Astrocyte (in vitro differentiated cells and primary cell): Measurements from ENCODE around the gene SH3GLB2. TPM values are rescaled to one million over a fixed set of nuclear protein-coding genes. Genes with fewer than 3 reads are reported as not detected.
A peak's percentile ranks its signal among the peaks of the same experiment; 100 is the strongest.

Source experiments
- DNase-seq: peaks from one replicate; pipeline ENCODE4 v3.0.0-alpha.2; 2010; ENCODE audit warnings: low read depth
- FAIRE-seq: peaks from 2 replicates; lab custom pipeline; 2011; peaks lifted over from hg19 to GRCh38; lab: Jason Lieb, UNC
- H2AFZ ChIP-seq: 2 replicates; pipeline ENCODE4 v1.6.0; 2012; ENCODE audit warnings: low read depth, low read length, inconsistent platforms
- H3K27ac ChIP-seq: 2 replicates; pipeline ENCODE4 v1.5.1; 2011; ENCODE audit warnings: low read depth, low read length, inconsistent platforms
- H3K27me3 ChIP-seq: 2 replicates; pipeline ENCODE4 v1.6.0; 2011; ENCODE audit warnings: low read length, inconsistent platforms; ENCODE audit not compliant: insufficient read depth
- H3K36me3 ChIP-seq: 2 replicates; pipeline ENCODE4 v1.5.1; 2011; ENCODE audit warnings: low read length, inconsistent platforms; ENCODE audit not compliant: insufficient read depth
- H3K4me1 ChIP-seq: 2 replicates; pipeline ENCODE4 v1.5.1; 2011; ENCODE audit warnings: low read length, inconsistent platforms; ENCODE audit not compliant: insufficient read depth
- H3K4me2 ChIP-seq: 2 replicates; pipeline ENCODE4 v1.6.0; 2012; ENCODE audit warnings: low read length, inconsistent platforms
- H3K4me3 ChIP-seq: 2 replicates; pipeline ENCODE4 v1.5.1; 2011; ENCODE audit warnings: low read depth, mild to moderate bottlenecking, low read length, inconsistent platforms; ENCODE audit not compliant: insufficient read depth
- H3K79me2 ChIP-seq: 2 replicates; pipeline ENCODE4 v1.6.0; 2012; ENCODE audit warnings: mild to moderate bottlenecking, low read length, inconsistent platforms; ENCODE audit not compliant: insufficient read depth
- H3K9ac ChIP-seq: 2 replicates; pipeline ENCODE4 v1.6.0; 2012; ENCODE audit warnings: mild to moderate bottlenecking, low read length, inconsistent platforms
- H3K9me3 ChIP-seq: 2 replicates; pipeline ENCODE4 v1.5.1; 2012; ENCODE audit warnings: low read depth, mild to moderate bottlenecking, low read length, inconsistent platforms; ENCODE audit not compliant: insufficient read depth
- H4K20me1 ChIP-seq: 2 replicates; pipeline ENCODE4 v1.6.0; 2012; ENCODE audit warnings: low read length, inconsistent platforms; ENCODE audit not compliant: insufficient read depth
- H3K27ac Mint-ChIP-seq: one replicate; pipeline ENCODE4 v1.8.0; 2021; ENCODE audit warnings: mild to moderate bottlenecking, mixed read lengths; ENCODE audit not compliant: unreplicated experiment
- H3K27me3 Mint-ChIP-seq: one replicate; pipeline ENCODE4 v1.8.0; 2021; ENCODE audit warnings: low read depth, mixed read lengths; ENCODE audit not compliant: unreplicated experiment
- H3K36me3 Mint-ChIP-seq: one replicate; pipeline ENCODE4 v1.8.0; 2021; ENCODE audit warnings: low read depth, mixed read lengths; ENCODE audit not compliant: unreplicated experiment
- H3K4me1 Mint-ChIP-seq: one replicate; pipeline ENCODE4 v1.8.0; 2021; ENCODE audit warnings: low read depth, mixed read lengths; ENCODE audit not compliant: unreplicated experiment
- H3K4me3 Mint-ChIP-seq: one replicate; pipeline ENCODE4 v1.8.0; 2021; ENCODE audit warnings: mild to moderate bottlenecking, moderate library complexity, mixed read lengths; ENCODE audit not compliant: unreplicated experiment
- H3K9me3 Mint-ChIP-seq: one replicate; pipeline ENCODE4 v1.8.0; 2021; ENCODE audit warnings: mild to moderate bottlenecking, mixed read lengths; ENCODE audit not compliant: unreplicated experiment
- CTCF ChIP-seq: IDR thresholded peaks from 2 replicates; pipeline ENCODE4 v1.5.1; 2011; ENCODE audit warnings: low read depth, mild to moderate bottlenecking, inconsistent platforms, low read length, moderate library complexity; ENCODE audit not compliant: insufficient read depth
- EZH2 ChIP-seq: IDR thresholded peaks from 2 replicates; pipeline ENCODE4 v1.6.1; 2012; ENCODE audit warnings: mild to moderate bottlenecking, low read length, inconsistent platforms; ENCODE audit not compliant: insufficient read depth
- total RNA-seq: library from RNA; stranded (reverse); gene quantifications from 2 replicates; pipeline ENCODE4 v1.2.1, GENCODE V29; 2021

SH3GLB2 gene
- total RNA-seq, 1 donor from 2014 or later: 38.0 TPM

- H3K4me3 ChIP-seq: no peak overlapping the region
- DNase-seq (no peak), FAIRE-seq (no peak)
- no peak overlapping the region for H2AFZ ChIP-seq
- no peak overlapping the region for H3K27ac ChIP-seq
- Mint-ChIP-seq H3K9me3 (no peaks in the 10 kb centered on the region), H3K36me3 (peaks cover 4% of the 10 kb centered on the region), H3K4me1 (peaks cover 2% of the 10 kb centered on the region), H3K27me3 (no peaks in the 10 kb centered on the region), H3K27ac (no peak overlapping the region), H3K4me3 (no peak overlapping the region)
- no peaks in the 10 kb centered on the region for H3K9me3 ChIP-seq
- H3K36me3 ChIP-seq: peaks cover 13% of the 10 kb centered on the region
- TF ChIP-seq EZH2 (no peak), CTCF (no peak)
- H3K79me2 ChIP-seq: no peaks in the 10 kb centered on the region
- H3K4me1 ChIP-seq: no peaks in the 10 kb centered on the region
- H3K27me3 ChIP-seq: no peaks in the 10 kb centered on the region
- H3K4me2 ChIP-seq: no peak overlapping the region
- H4K20me1 ChIP-seq: peaks cover 19% of the 10 kb centered on the region
- H3K9ac ChIP-seq: no peak overlapping the region
Measured at GRCh38 chr9:129007035-129007765, 20.9 kb downstream of the SH3GLB2 start.

- H4K20me1 ChIP-seq: peaks cover 19% of the 10 kb centered on the region
- TF ChIP-seq EZH2 (no peak), CTCF (peak; percentile 93)
- H3K4me1 ChIP-seq: no peaks in the 10 kb centered on the region
- no peak overlapping the region for H3K4me2 ChIP-seq
- no peak overlapping the region for H3K9ac ChIP-seq
- Mint-ChIP-seq H3K4me3 (no peak overlapping the region), H3K27ac (no peak overlapping the region), H3K27me3 (no peaks in the 10 kb centered on the region), H3K36me3 (peaks cover 4% of the 10 kb centered on the region), H3K4me1 (peaks cover 2% of the 10 kb centered on the region), H3K9me3 (no peaks in the 10 kb centered on the region)
- no peak for FAIRE-seq
- H3K27ac ChIP-seq: no peak overlapping the region
- peaks cover 13% of the 10 kb centered on the region for H3K36me3 ChIP-seq
- H3K79me2 ChIP-seq: no peaks in the 10 kb centered on the region
- H3K27me3 ChIP-seq: no peaks in the 10 kb centered on the region
- no peak overlapping the region for H3K4me3 ChIP-seq
- no peak overlapping the region for H2AFZ ChIP-seq
- no peaks in the 10 kb centered on the region for H3K9me3 ChIP-seq
- DNase-seq: peak; percentile 31
Measured at GRCh38 chr9:129006328-129007034, 21.6 kb downstream of the SH3GLB2 start.
